ENCODE measurements around the gene ATP5PB.

ATP5PB gene

DNA sequence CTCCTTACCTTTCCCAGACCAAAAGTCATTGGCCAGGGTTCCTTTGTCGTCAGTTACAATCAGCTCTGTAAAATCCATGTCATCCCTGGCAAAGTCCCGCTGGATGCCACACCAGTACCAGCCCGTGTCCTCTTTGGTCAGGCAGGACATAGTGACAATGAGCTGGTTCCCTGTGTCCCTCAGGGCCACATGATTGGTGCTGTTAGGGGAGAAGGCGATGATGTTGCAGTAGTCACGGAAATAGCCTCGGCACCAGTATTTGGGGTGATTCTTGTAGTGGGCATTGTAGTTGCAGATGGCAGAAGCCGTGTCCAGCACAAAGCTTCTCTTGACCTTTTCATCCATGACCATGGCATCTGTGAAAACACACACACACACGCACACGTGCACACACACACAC, 39.4 kb downstream of the ATP5PB start:
- H3K4ac ChIP-seq (ENCODE audit: low read depth in 1 of 2, low read length in 2 of 2): no peak overlapping the region
- H2BK12ac ChIP-seq (ENCODE audit: low read length in 2 of 2): no peak overlapping the region
- no peak overlapping the region for H4K8ac ChIP-seq (ENCODE audit: low read length)
- H2BK120ac ChIP-seq (ENCODE audit: low read depth, low read length): no peak overlapping the region
- no peak overlapping the region for H3K27ac ChIP-seq (ENCODE audit: low read length, poor library complexity, severe bottlenecking)
- 95% methylated on average over 6 of the region's 9 CpGs for WGBS
- H2AK5ac ChIP-seq (ENCODE audit: low read length, severe bottlenecking): no peak overlapping the region
- no peak overlapping the region for H3K4me2 ChIP-seq (ENCODE audit: low read length, poor library complexity, severe bottlenecking)
- no peaks in the 10 kb centered on the region for H3K36me3 ChIP-seq (ENCODE audit: control insufficient read depth in 1 of 2, insufficient read depth in 2 of 2, low read depth in 1 of 2, low read length in 2 of 2)
- no peak overlapping the region for H3K18ac ChIP-seq (ENCODE audit: low read depth in 1 of 2, low read length in 2 of 2)
- no peak overlapping the region for H3K4me3 ChIP-seq (ENCODE audit: insufficient read depth in 1 of 2, low read depth in 1 of 2, low read length in 2 of 2)
- H3K14ac ChIP-seq (ENCODE audit: low read length in 2 of 2): no peak overlapping the region
- peak overlapping the region; percentile 44 for H4K91ac ChIP-seq (ENCODE audit: low read length)
- H3K23ac ChIP-seq (ENCODE audit: low read length in 2 of 2): no peak overlapping the region
- H3K9me3 ChIP-seq (ENCODE audit: control insufficient read depth, low read length): no peaks in the 10 kb centered on the region
- H2AFZ ChIP-seq (ENCODE audit: low read depth, low read length): no peak overlapping the region
- no peak overlapping the region for H2BK5ac ChIP-seq (ENCODE audit: low read depth, low read length, poor library complexity, severe bottlenecking)
- no peak overlapping the region for H3K9ac ChIP-seq (ENCODE audit: low read length)
- no peaks in the 10 kb centered on the region for H3K79me1 ChIP-seq (replicated peaks; ENCODE audit: low read length, poor library complexity, severe bottlenecking)
- no peaks in the 10 kb centered on the region for H3K4me1 ChIP-seq (ENCODE audit: control insufficient read depth, insufficient read depth, low read depth, low read length)
- H3K27me3 ChIP-seq (ENCODE audit: control insufficient read depth in 1 of 2, insufficient read depth in 1 of 2, low read length in 2 of 2): peaks cover 7 to 12% of the 10 kb centered on the region in 2 experiments
- DNase-seq: no peak
- H2BK15ac ChIP-seq (ENCODE audit: low read depth, poor library complexity, severe bottlenecking): no peak overlapping the region

DNA sequence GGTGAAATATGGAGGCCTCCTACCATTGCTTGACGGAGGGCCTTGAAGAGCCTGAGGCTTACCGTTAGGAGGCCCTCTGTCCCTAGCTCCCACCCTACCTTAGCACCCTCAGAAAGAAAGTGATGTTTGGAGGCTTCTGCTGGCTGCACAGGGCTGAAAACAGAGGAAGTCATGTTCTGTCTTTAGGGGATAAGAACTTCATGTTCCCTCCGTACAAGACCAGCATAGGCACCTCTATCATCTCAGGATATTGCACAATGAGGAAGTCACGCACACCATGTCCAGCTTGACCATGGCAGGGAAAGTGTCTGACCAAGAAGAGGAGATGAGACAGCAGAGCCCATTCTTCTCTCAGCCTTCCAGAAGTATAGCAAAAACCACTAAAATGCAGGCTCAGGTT, 40.3 kb downstream of the ATP5PB start:
- Histone ChIP-seq H2BK12ac (ENCODE audit: low read length in 2 of 2) (peak overlapping the region in 1 of 2 experiments; percentile 43), H3K27ac (ENCODE audit: low read length, poor library complexity, severe bottlenecking) (no peak overlapping the region), H3K79me1 (replicated peaks; ENCODE audit: low read length, poor library complexity, severe bottlenecking) (no peaks in the 10 kb centered on the region), H3K4me3 (ENCODE audit: insufficient read depth in 1 of 2, low read depth in 1 of 2, low read length in 2 of 2) (no peak overlapping the region), H3K27me3 (ENCODE audit: control insufficient read depth in 1 of 2, insufficient read depth in 1 of 2, low read length in 2 of 2) (peaks cover 12% of the 10 kb centered on the region in 2 experiments), H3K23ac (ENCODE audit: low read length in 2 of 2) (no peak overlapping the region), H3K36me3 (ENCODE audit: control insufficient read depth in 1 of 2, insufficient read depth in 2 of 2, low read depth in 1 of 2, low read length in 2 of 2) (no peaks in the 10 kb centered on the region), H4K91ac (ENCODE audit: low read length) (no peak overlapping the region), H4K8ac (ENCODE audit: low read length) (no peak overlapping the region), H3K4me1 (ENCODE audit: control insufficient read depth, insufficient read depth, low read depth, low read length) (no peaks in the 10 kb centered on the region), H2BK120ac (ENCODE audit: low read depth, low read length) (no peak overlapping the region), H2BK15ac (ENCODE audit: low read depth, poor library complexity, severe bottlenecking) (no peak overlapping the region), H2AFZ (ENCODE audit: low read depth, low read length) (no peak overlapping the region), H2AK5ac (ENCODE audit: low read length, severe bottlenecking) (no peak overlapping the region), H3K9ac (ENCODE audit: low read length) (no peak overlapping the region), H3K14ac (ENCODE audit: low read length in 2 of 2) (no peak overlapping the region), H3K4ac (ENCODE audit: low read depth in 1 of 2, low read length in 2 of 2) (no peak overlapping the region), H3K9me3 (ENCODE audit: control insufficient read depth, low read length) (no peaks in the 10 kb centered on the region), H2BK5ac (ENCODE audit: low read depth, low read length, poor library complexity, severe bottlenecking) (no peak overlapping the region), H3K18ac (ENCODE audit: low read depth in 1 of 2, low read length in 2 of 2) (no peak overlapping the region), H3K4me2 (ENCODE audit: low read length, poor library complexity, severe bottlenecking) (no peak overlapping the region)
- DNase-seq: peak; percentile 58
- WGBS: 61% methylated on average over 2 of the region's 4 CpGs

GRCh38 chr1:111490220-111490619, 41.0 kb downstream of the ATP5PB start:
- Histone ChIP-seq H2BK12ac (ENCODE audit: low read length in 2 of 2) (no peak overlapping the region), H3K27me3 (ENCODE audit: control insufficient read depth in 1 of 2, insufficient read depth in 1 of 2, low read length in 2 of 2) (peaks cover 12% of the 10 kb centered on the region in 2 experiments), H3K9me3 (ENCODE audit: control insufficient read depth, low read length) (no peaks in the 10 kb centered on the region), H3K9ac (ENCODE audit: low read length) (no peak overlapping the region), H2BK15ac (ENCODE audit: low read depth, poor library complexity, severe bottlenecking) (no peak overlapping the region), H4K91ac (ENCODE audit: low read length) (no peak overlapping the region), H3K23ac (ENCODE audit: low read length in 2 of 2) (no peak overlapping the region), H3K18ac (ENCODE audit: low read depth in 1 of 2, low read length in 2 of 2) (no peak overlapping the region), H3K27ac (ENCODE audit: low read length, poor library complexity, severe bottlenecking) (no peak overlapping the region), H2AFZ (ENCODE audit: low read depth, low read length) (no peak overlapping the region), H3K4me2 (ENCODE audit: low read length, poor library complexity, severe bottlenecking) (no peak overlapping the region), H3K14ac (ENCODE audit: low read length in 2 of 2) (no peak overlapping the region), H2BK120ac (ENCODE audit: low read depth, low read length) (no peak overlapping the region), H2BK5ac (ENCODE audit: low read depth, low read length, poor library complexity, severe bottlenecking) (no peak overlapping the region), H3K36me3 (ENCODE audit: control insufficient read depth in 1 of 2, insufficient read depth in 2 of 2, low read depth in 1 of 2, low read length in 2 of 2) (no peaks in the 10 kb centered on the region), H3K79me1 (replicated peaks; ENCODE audit: low read length, poor library complexity, severe bottlenecking) (no peaks in the 10 kb centered on the region), H3K4ac (ENCODE audit: low read depth in 1 of 2, low read length in 2 of 2) (no peak overlapping the region), H4K8ac (ENCODE audit: low read length) (no peak overlapping the region), H3K4me3 (ENCODE audit: insufficient read depth in 1 of 2, low read depth in 1 of 2, low read length in 2 of 2) (no peak overlapping the region), H3K4me1 (ENCODE audit: control insufficient read depth, insufficient read depth, low read depth, low read length) (no peaks in the 10 kb centered on the region), H2AK5ac (ENCODE audit: low read length, severe bottlenecking) (no peak overlapping the region)
- DNase-seq: no peak
- 79% methylated on average over 3 of the region's 4 CpGs for WGBS

GRCh38 chr1:111491070-111491469, 41.8 kb downstream of the ATP5PB start:
- no peaks in the 10 kb centered on the region for H3K36me3 ChIP-seq (ENCODE audit: control insufficient read depth in 1 of 2, insufficient read depth in 2 of 2, low read depth in 1 of 2, low read length in 2 of 2)
- H3K4me1 ChIP-seq (ENCODE audit: control insufficient read depth, insufficient read depth, low read depth, low read length): no peaks in the 10 kb centered on the region
- H3K4me3 ChIP-seq (ENCODE audit: insufficient read depth in 1 of 2, low read depth in 1 of 2, low read length in 2 of 2): no peak overlapping the region
- no peak overlapping the region for H4K91ac ChIP-seq (ENCODE audit: low read length)
- peaks cover 12 to 15% of the 10 kb centered on the region in 2 experiments for H3K27me3 ChIP-seq (ENCODE audit: control insufficient read depth in 1 of 2, insufficient read depth in 1 of 2, low read length in 2 of 2)
- no peaks in the 10 kb centered on the region for H3K9me3 ChIP-seq (ENCODE audit: control insufficient read depth, low read length)
- H2AFZ ChIP-seq (ENCODE audit: low read depth, low read length): no peak overlapping the region
- WGBS: 91% methylated on average over 7 of the region's 7 CpGs
- H3K14ac ChIP-seq (ENCODE audit: low read length in 2 of 2): peak overlapping the region in 1 of 2 experiments; percentile 51
- no peak overlapping the region for H3K4me2 ChIP-seq (ENCODE audit: low read length, poor library complexity, severe bottlenecking)
- no peak overlapping the region for H3K27ac ChIP-seq (ENCODE audit: low read length, poor library complexity, severe bottlenecking)
- no peak overlapping the region for H2AK5ac ChIP-seq (ENCODE audit: low read length, severe bottlenecking)
- H2BK15ac ChIP-seq (ENCODE audit: low read depth, poor library complexity, severe bottlenecking): no peak overlapping the region
- no peak overlapping the region for H3K9ac ChIP-seq (ENCODE audit: low read length)
- no peak overlapping the region for H3K23ac ChIP-seq (ENCODE audit: low read length in 2 of 2)
- no peak overlapping the region for H2BK12ac ChIP-seq (ENCODE audit: low read length in 2 of 2)
- H3K79me1 ChIP-seq (replicated peaks; ENCODE audit: low read length, poor library complexity, severe bottlenecking): no peaks in the 10 kb centered on the region
- no peak overlapping the region for H3K4ac ChIP-seq (ENCODE audit: low read depth in 1 of 2, low read length in 2 of 2)
- no peak for DNase-seq
- H3K18ac ChIP-seq (ENCODE audit: low read depth in 1 of 2, low read length in 2 of 2): no peak overlapping the region
- H2BK5ac ChIP-seq (ENCODE audit: low read depth, low read length, poor library complexity, severe bottlenecking): no peak overlapping the region
- no peak overlapping the region for H4K8ac ChIP-seq (ENCODE audit: low read length)
- H2BK120ac ChIP-seq (ENCODE audit: low read depth, low read length): no peak overlapping the region
